K562 (cell line): Measurements from ENCODE around the gene DDHD1. TPM values are rescaled to one million over a fixed set of nuclear protein-coding genes. Genes with fewer than 3 reads are reported as not detected.

Source experiments
- ATAC-seq: fragments of 200-7000 bp; cut with Tn5 transposase; 3 replicates; pipeline ENCODE4 v1.9.1; 2020; ENCODE audit warnings: moderate library complexity
- BruUV-seq: library from RNA; stranded (reverse); fragments of 400-500 nt; replicated peaks from 2 replicates; lab custom pipeline; 2021; lab: Mats Ljungman, UMichigan
- CTCF ChIA-PET: fragments of 300-600 bp; formaldehyde crosslinking; extraction: SDS; loops from one replicate; lab custom pipeline; 2021; ENCODE audit warnings: low intra/inter-chr PET ratio; lab: Yijun Ruan, JAX
- POLR2A ChIA-PET: fragments of 300-600, 350-650 bp; sonication (Branson Sonifier 250); formaldehyde crosslinking; extraction: SDS; loops from one replicate; lab custom pipeline; 2021; ENCODE audit warnings: antibody characterized with exemption, inconsistent platforms; lab: Yijun Ruan, JAX
- DNase-seq, 4 experiments: peaks; one replicate each; pipeline versions ENCODE4 v3.0.0 to v3.0.0-alpha.2; 2011 to 2018; ENCODE audit warnings: low spot score in 3 of 4, mixed read lengths in 3 of 4; ENCODE audit errors: extremely low read depth in 1 of 4
- FAIRE-seq: peaks from 2 replicates; lab custom pipeline; 2011; peaks lifted over from hg19 to GRCh38; lab: Jason Lieb, UNC
- H2AFZ ChIP-seq: 2 replicates; pipeline ENCODE4 v1.6.0; 2011; ENCODE audit warnings: low read depth, low read length, control low read depth, inconsistent platforms
- H3K27ac ChIP-seq: fragments of 200-600 bp; 3 replicates; pipeline ENCODE4 v1.8.0; 2011; ENCODE audit warnings: low read depth, mild to moderate bottlenecking, control low read depth, inconsistent platforms, low read length, moderate library complexity, mixed read lengths; ENCODE audit errors: extremely low read depth
- H3K27me3 ChIP-seq, 2 experiments: fragments of 300-600 bp in 1 of 2; 2 replicates in 1 of 2; 3 replicates in 1 of 2; pipeline versions ENCODE4 v1.6.0 to v1.8.0; 2011; ENCODE audit warnings: inconsistent platforms in 2 of 2, low read length in 2 of 2, mild to moderate bottlenecking in 1 of 2, mixed read lengths in 1 of 2, moderate library complexity in 1 of 2; ENCODE audit not compliant: control insufficient read depth in 2 of 2, insufficient read depth in 2 of 2
- H3K36me3 ChIP-seq: fragments of 300-600 bp; 3 replicates; pipeline ENCODE4 v1.8.0; 2011; ENCODE audit warnings: mild to moderate bottlenecking, low read length, inconsistent platforms; ENCODE audit not compliant: control insufficient read depth, insufficient read depth
- H3K4me1 ChIP-seq, 2 experiments: fragments of 200-600 bp in 1 of 2; replicated peaks in 1 of 2; 2 replicates in 1 of 2; 3 replicates in 1 of 2; pipeline versions ENCODE4 v1.5.1 to v1.8.0; 2011; ENCODE audit warnings: inconsistent platforms in 2 of 2, low read length in 2 of 2, mild to moderate bottlenecking in 1 of 2, mixed read lengths in 1 of 2, moderate library complexity in 1 of 2; ENCODE audit not compliant: control insufficient read depth in 2 of 2, insufficient read depth in 2 of 2
- H3K4me2 ChIP-seq: 2 replicates; pipeline ENCODE4 v1.6.1; 2011; ENCODE audit warnings: low read length, control low read depth, inconsistent platforms, mixed read lengths; ENCODE audit not compliant: insufficient read depth
- H3K4me3 ChIP-seq: fragments of 200-600 bp; sonication (generic), shearing (Covaris generic); 2 replicates; pipeline ENCODE4 v1.5.1; 2016; ENCODE audit warnings: control low read depth, inconsistent platforms
- H3K79me2 ChIP-seq: fragments of 200-600 bp; 3 replicates; pipeline ENCODE4 v1.8.0; 2011; ENCODE audit warnings: low read length, inconsistent platforms; ENCODE audit not compliant: control insufficient read depth, insufficient read depth
- H3K9ac ChIP-seq, 2 experiments: 2 replicates each; pipeline versions ENCODE4 v1.6.0 to v1.6.1; 2011; ENCODE audit warnings: low read depth in 2 of 2, low read length in 2 of 2, control low read depth in 1 of 2, inconsistent platforms in 1 of 2, mild to moderate bottlenecking in 1 of 2, mixed read lengths in 1 of 2; ENCODE audit not compliant: insufficient read depth in 1 of 2
- H3K9me1 ChIP-seq: one replicate; pipeline ENCODE4 v1.6.0; 2011; ENCODE audit warnings: inconsistent platforms, mild to moderate bottlenecking, low read length, moderate library complexity; ENCODE audit not compliant: control insufficient read depth, insufficient read depth
- H3K9me3 ChIP-seq: replicated peaks from 2 replicates; pipeline ENCODE4 v1.5.1; 2011; ENCODE audit warnings: low read depth, low read length, inconsistent platforms; ENCODE audit not compliant: control insufficient read depth, insufficient read depth
- H4K20me1 ChIP-seq: replicated peaks from 2 replicates; pipeline ENCODE4 v1.6.1; 2011; ENCODE audit warnings: low read length, inconsistent platforms, mixed read lengths; ENCODE audit not compliant: control insufficient read depth, insufficient read depth
- CHD2 ChIP-seq: IDR thresholded peaks from 2 replicates; pipeline ENCODE4 v1.6.1; 2011; ENCODE audit warnings: low read depth, low read length
- ELK1 ChIP-seq: sonication (generic); formaldehyde crosslinking; IDR thresholded peaks from 2 replicates; pipeline ENCODE4 v1.8.1; 2022; ENCODE audit warnings: missing genetic modification reagents
- POLR3G ChIP-seq: IDR thresholded peaks from 2 replicates; pipeline ENCODE4 v1.6.1; 2011; ENCODE audit not compliant: insufficient read length, insufficient replicate concordance; ENCODE audit errors: extremely low read depth
- RAD21 ChIP-seq, 2 experiments: fragments of 250-450 bp in 1 of 2; fragments of 450-650 bp in 1 of 2; sonication (Bioruptor Pico) in 1 of 2; formaldehyde crosslinking in 1 of 2; IDR thresholded peaks in 1 of 2; conservative IDR thresholded peaks in 1 of 2; 2 replicates each; pipeline versions ENCODE4 v1.4.0 to v1.8.0; 2020 to 2022; ENCODE audit warnings: mild to moderate bottlenecking in 2 of 2, moderate library complexity in 1 of 2
- WGBS: fragments of 100-300 bp; shearing (Covaris generic); methylation state at CpG from one replicate; pipeline ENCODE4 v1.1.6; 2016; ENCODE audit warnings: low coverage, mixed read lengths; ENCODE audit not compliant: insufficient coverage; ENCODE audit errors: missing lambda C conversion rate; 5-methylcytosine and 5-hydroxymethylcytosine counted together
- in situ Hi-C: fragments of 300-500 bp; cut with MboI; formaldehyde crosslinking; loops from 4 replicates; pipeline ENCODE4 v1.15.0; 2018; ENCODE audit warnings: inconsistent platforms, mixed read lengths
- intact Hi-C: fragments of 100-400 bp; cut with micrococcal nuclease; formaldehyde crosslinking; loops from 2 replicates; pipeline ENCODE4 v1.14.2; 2022
- polyA plus RNA-seq, 8 experiments: library from polyadenylated mRNA; depleted of rRNA in 4 of 8; stranded (reverse) in 5 of 8; unstranded in 3 of 8; fragments of >200 nt; fragmentation: Nextera tagmentation in 2 of 8; fragmentation: Illumina TruSeq in 1 of 8; extraction: Ambion mirVana in 2 of 8; extraction: Trizol in 1 of 8; gene quantifications; 2 replicates each; pipeline versions ENCODE4 v1.2.1 to v1.2.3, GENCODE V29; 2011 to 2014; ENCODE audit warnings: inconsistent platforms in 1 of 8, missing spikeins in 1 of 8
- total RNA-seq, 7 experiments: library from RNA; depleted of rRNA in 6 of 7; stranded (reverse); fragments of >200 nt in 6 of 7; fragmentation: Illumina TruSeq in 2 of 7; extraction: Trizol in 2 of 7; gene quantifications; 2 replicates each; pipeline versions ENCODE4 v1.2.1 to v1.2.3, GENCODE V29; 2011 to 2021; ENCODE audit warnings: low replicate concordance in 1 of 7

DDHD1 gene
- total and polyA plus RNA-seq, 9 of the 15 experiments (the other 6 are each of a cell fraction or from before 2014, with no cell fraction given) = 1.2 to 12.3 (median 5.0) TPM

- Histone ChIP-seq H3K4me1 (no peaks in the 10 kb centered on the region), H4K20me1 (no peaks in the 10 kb centered on the region)
- CTCF ChIA-PET = no interaction called here
These were observed 108.6 kb downstream of the DDHD1 start for GRCh38 chr14:53044486-53044885.

More at GRCh38 chr14:53044486-53044885, 108.6 kb downstream of the DDHD1 start:
- H3K79me2 ChIP-seq = no peaks in the 10 kb centered on the region
- POLR2A ChIA-PET = interaction anchor here (0.8 to 1.4 kb wide), 2 partner anchors 9 to 742 kb away, joined by 3 to 4 read pairs; no protein-coding TSS in a partner anchor
- no peak for FAIRE-seq
- no peaks in the 10 kb centered on the region for H3K9me1 ChIP-seq
- intact Hi-C loops = no loop called here
- H3K27ac ChIP-seq = no peak overlapping the region
- H2AFZ ChIP-seq = no peak overlapping the region
- no TSS peak for BruUV-seq
- no peak overlapping the region for H3K9ac ChIP-seq
- no peak for TF ChIP-seq ELK1 (CRISPR knock-in tag)
- TF ChIP-seq POLR3G = no peak
- TF ChIP-seq CHD2 = no peak
- TF ChIP-seq RAD21 (CRISPR knock-in tag; conservative IDR thresholded peaks at IDR 0.05 in 1 of 2, IDR thresholded peaks at IDR 0.05 in 1 of 2) = no peak
- TF ChIP-seq, all 486 proteins: peak for 0
- Histone ChIP-seq H3K36me3 (peaks cover 15% of the 10 kb centered on the region; the same call in 2 of the 3 replicates), H3K4me3 (no peak overlapping the region), H3K9me3 (no peaks in the 10 kb centered on the region), H3K27me3 (no peaks in the 10 kb centered on the region), H3K4me2 (no peak overlapping the region)
- in situ Hi-C loops = no loop called here
- ATAC-seq (no peak), DNase-seq (no peak)
- 96% methylated on average over 2 of the region's 2 CpGs for WGBS
